GM21529 (cell line): Measurements from ENCODE around the gene FBXO7.

ENCODE experiments used
- ATAC-seq: cut with Tn5 transposase; IDR thresholded peaks from one replicate; pipeline ENCODE4 v1.9.1; 2021; ENCODE audit not compliant: unreplicated experiment

Gene FBXO7

GRCh38 chr22:32531228-32531627 lies 56.6 kb downstream of the FBXO7 start:
- ATAC-seq = no peak

GRCh38 chr22:32531931-32532819 lies 57.6 kb downstream of the FBXO7 start:
- ATAC-seq = no peak

GRCh38 chr22:32532820-32533128 lies 58.2 kb downstream of the FBXO7 start:
- ATAC-seq = no peak

GRCh38 chr22:32533265-32534111 lies 58.9 kb downstream of the FBXO7 start:
- no peak for ATAC-seq

- ATAC-seq = no peak
These were observed 59.9 kb downstream of the FBXO7 start for GRCh38 chr22:32534252-32535235.

GRCh38 chr22:32535531-32536190 lies 61.0 kb downstream of the FBXO7 start:
- ATAC-seq = no peak

GRCh38 chr22:32536352-32536751 lies 61.7 kb downstream of the FBXO7 start:
- ATAC-seq = no peak

- no peak for ATAC-seq
These were observed 63.9 kb downstream of the FBXO7 start for GRCh38 chr22:32538521-32538920.

- no peak for ATAC-seq
These were observed 65.2 kb downstream of the FBXO7 start for GRCh38 chr22:32539631-32540421.

- ATAC-seq = no peak
These were observed 66.9 kb downstream of the FBXO7 start for GRCh38 chr22:32541481-32541880.

- ATAC-seq = no peak
These were observed 67.6 kb downstream of the FBXO7 start for GRCh38 chr22:32542066-32542676.

- no peak for ATAC-seq
These were observed 68.2 kb downstream of the FBXO7 start for GRCh38 chr22:32542677-32543357.

- no peak for ATAC-seq
These were observed 70.4 kb downstream of the FBXO7 start for GRCh38 chr22:32544953-32545558.

- no peak for ATAC-seq
These were observed 71.2 kb downstream of the FBXO7 start for GRCh38 chr22:32545801-32546200.

- ATAC-seq = no peak
These were observed 71.9 kb downstream of the FBXO7 start for GRCh38 chr22:32546496-32546895.

- no peak for ATAC-seq
These were observed 72.3 kb downstream of the FBXO7 start for GRCh38 chr22:32546935-32547334.

GRCh38 chr22:32548039-32548438 lies 73.4 kb downstream of the FBXO7 start:
- no peak for ATAC-seq
